Measurements from ENCODE around the gene TTN.
"Not testable (repeated sequence)": the region's sequence is repeated elsewhere in the genome, so short reads cannot be mapped to it uniquely, and the experiment has no call there.

Gene TTN

GRCh38 chr2:178732913-178733312, 74.3 kb downstream of the TTN start:
- DNase-seq = no peak

- no peak for DNase-seq
Observed at GRCh38 chr2:178731300-178731699, 75.9 kb downstream of the TTN start.

GRCh38 chr2:178730049-178730448, 77.2 kb downstream of the TTN start:
- DNase-seq = no peak

- no peak for DNase-seq
Observed at GRCh38 chr2:178723786-178724346, 83.4 kb downstream of the TTN start.

GRCh38 chr2:178722296-178722695, 84.9 kb downstream of the TTN start:
- no peak for DNase-seq

GRCh38 chr2:178718988-178719387, 88.2 kb downstream of the TTN start:
- no peak for DNase-seq

GRCh38 chr2:178718283-178718682, 88.9 kb downstream of the TTN start:
- DNase-seq = no peak

- DNase-seq = no peak
Observed at GRCh38 chr2:178716394-178716793, 90.8 kb downstream of the TTN start.

GRCh38 chr2:178715366-178715765, 91.9 kb downstream of the TTN start:
- no peak for DNase-seq

GRCh38 chr2:178707476-178707875, 99.7 kb downstream of the TTN start:
- DNase-seq = no peak

GRCh38 chr2:178704876-178705275, 102.3 kb downstream of the TTN start:
- DNase-seq = no peak

- DNase-seq = no peak
Observed at GRCh38 chr2:178702361-178702760, 104.9 kb downstream of the TTN start.

- peak; percentile 22 for DNase-seq
Observed at GRCh38 chr2:178700922-178701342, 106.3 kb downstream of the TTN start.

GRCh38 chr2:178700136-178700535, 107.1 kb downstream of the TTN start:
- DNase-seq = no peak

- DNase-seq = no peak
Observed at GRCh38 chr2:178692845-178693244, 114.4 kb downstream of the TTN start.

- DNase-seq = no peak
Observed at GRCh38 chr2:178689808-178690207, 117.4 kb downstream of the TTN start.

GRCh38 chr2:178683877-178684276, 123.3 kb downstream of the TTN start:
- DNase-seq = no peak

- no peak for DNase-seq
Observed at GRCh38 chr2:178681081-178681480, 126.1 kb downstream of the TTN start.

GRCh38 chr2:178679891-178680290, 127.3 kb downstream of the TTN start:
- DNase-seq = no peak

- DNase-seq = no peak
Observed at GRCh38 chr2:178677599-178677998, 129.6 kb downstream of the TTN start.

GRCh38 chr2:178676046-178676445, 131.2 kb downstream of the TTN start:
- DNase-seq = no peak

GRCh38 chr2:178674122-178674521, 133.1 kb downstream of the TTN start:
- no peak for DNase-seq

- DNase-seq = no peak
Observed at GRCh38 chr2:178666458-178666857, 140.8 kb downstream of the TTN start.

GRCh38 chr2:178658480-178658879, 148.7 kb downstream of the TTN start:
- DNase-seq = not testable (repeated sequence)

- DNase-seq = no peak
Observed at GRCh38 chr2:178650554-178650953, 156.7 kb downstream of the TTN start.

- no peak for DNase-seq
Observed at GRCh38 chr2:178644919-178645318, 162.3 kb downstream of the TTN start.

Measured in CD4-positive, alpha-beta T cell treated with Interleukin-10 for 1 hour (primary cell).